ENCODE results near the gene SLIT3.

SLIT3 gene

GRCh38 chr5:169295306-169295705 is 5.6 kb downstream of the SLIT3 start:
- TF ChIP-seq CTCF (IDR thresholded peaks at IDR 0.05; ENCODE audit: borderline replicate concordance, extremely low read depth, low read length, poor library complexity, severe bottlenecking) (no peak), EZH2 (IDR thresholded peaks at IDR 0.05; ENCODE audit: borderline replicate concordance, low read depth, low read length, severe bottlenecking) (no peak)
- no peaks in the 10 kb centered on the region for H3K9me3 ChIP-seq (ENCODE audit: insufficient read depth, low read length, severe bottlenecking)
- no peak for ATAC-seq (ENCODE audit: insufficient read depth, low read depth)

DNA sequence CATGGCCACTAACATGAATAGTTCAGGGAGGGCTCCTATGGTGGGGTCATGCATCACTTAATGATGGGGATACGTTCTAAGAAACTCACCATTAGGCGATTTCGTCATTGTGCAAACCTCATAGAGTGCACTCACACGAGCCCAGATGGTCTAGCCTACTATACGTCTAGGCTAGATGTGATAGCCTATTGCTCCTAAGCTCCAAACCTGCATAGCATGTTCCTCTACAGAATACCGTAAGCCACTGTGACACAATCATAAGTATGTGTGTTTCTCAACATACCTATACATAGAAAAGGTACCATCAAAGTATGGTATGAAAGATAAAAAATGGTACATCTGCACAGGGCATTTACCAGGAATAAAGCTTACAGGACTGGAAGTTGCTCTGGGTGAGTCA is 6.3 kb downstream of the SLIT3 start:
- no peak for ATAC-seq (ENCODE audit: insufficient read depth, low read depth)
- Histone ChIP-seq H3K36me3 (ENCODE audit: insufficient read depth, low read length) (no peaks in the 10 kb centered on the region), H3K4me2 (ENCODE audit: insufficient read depth, low read length) (no peak overlapping the region), H3K4me1 (ENCODE audit: insufficient read depth, low read length) (no peaks in the 10 kb centered on the region), H3K9ac (ENCODE audit: low read depth, low read length) (no peak overlapping the region), H2AFZ (ENCODE audit: low read depth, low read length) (no peak overlapping the region), H3K79me2 (ENCODE audit: insufficient read depth, low read length) (no peaks in the 10 kb centered on the region), H4K20me1 (ENCODE audit: insufficient read depth, low read length) (no peaks in the 10 kb centered on the region), H3K27me3 (ENCODE audit: insufficient read depth, low read length, poor library complexity) (peaks cover 3% of the 10 kb centered on the region), H3K9me3 (ENCODE audit: insufficient read depth, low read length, severe bottlenecking) (no peaks in the 10 kb centered on the region), H3K4me3 (ENCODE audit: low read depth in 1 of 2, low read length in 2 of 2) (no peak overlapping the region), H3K27ac (ENCODE audit: low read length) (no peak overlapping the region)
- TF ChIP-seq CTCF (IDR thresholded peaks at IDR 0.05; ENCODE audit: borderline replicate concordance, extremely low read depth, low read length, poor library complexity, severe bottlenecking), result no peak
- no peak for TF ChIP-seq EZH2 (IDR thresholded peaks at IDR 0.05; ENCODE audit: borderline replicate concordance, low read depth, low read length, severe bottlenecking)
- no peak for DNase-seq

More at GRCh38 chr5:169295306-169295705, 5.6 kb downstream of the SLIT3 start:
- H3K36me3 ChIP-seq (ENCODE audit: insufficient read depth, low read length), result no peaks in the 10 kb centered on the region
- no peak overlapping the region for H2AFZ ChIP-seq (ENCODE audit: low read depth, low read length)
- peaks cover 3% of the 10 kb centered on the region for H3K27me3 ChIP-seq (ENCODE audit: insufficient read depth, low read length, poor library complexity)
- no peaks in the 10 kb centered on the region for H3K79me2 ChIP-seq (ENCODE audit: insufficient read depth, low read length)
- H3K27ac ChIP-seq (ENCODE audit: low read length), result no peak overlapping the region
- H3K4me3 ChIP-seq (ENCODE audit: low read depth in 1 of 2, low read length in 2 of 2), result no peak overlapping the region
- DNase-seq, result no peak
- no peak overlapping the region for H3K9ac ChIP-seq (ENCODE audit: low read depth, low read length)
- no peaks in the 10 kb centered on the region for H3K4me1 ChIP-seq (ENCODE audit: insufficient read depth, low read length)
- no peak overlapping the region for H3K4me2 ChIP-seq (ENCODE audit: insufficient read depth, low read length)
- H4K20me1 ChIP-seq (ENCODE audit: insufficient read depth, low read length), result no peaks in the 10 kb centered on the region

DNA sequence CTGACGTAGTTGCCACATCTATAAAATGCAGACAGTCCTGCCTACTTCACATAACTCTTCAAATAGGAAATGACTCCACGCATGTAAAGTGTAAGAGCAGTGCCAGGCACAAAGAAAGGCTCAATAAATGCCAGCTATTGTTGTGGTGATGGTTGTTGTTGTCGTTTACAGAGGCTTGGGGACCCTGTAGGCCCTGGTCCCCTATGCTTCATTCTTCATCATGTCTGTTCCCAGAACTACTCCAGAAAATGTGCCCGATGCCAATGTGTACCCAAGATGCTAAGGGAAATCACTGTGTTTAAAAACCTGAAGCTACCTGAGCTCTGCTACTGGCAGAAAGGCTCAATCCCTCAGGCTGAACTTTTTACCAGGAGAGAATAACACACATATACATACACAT is 9.1 kb downstream of the SLIT3 start:
- no peak for TF ChIP-seq EZH2 (IDR thresholded peaks at IDR 0.05; ENCODE audit: borderline replicate concordance, low read depth, low read length, severe bottlenecking)
- no peak for TF ChIP-seq CTCF (IDR thresholded peaks at IDR 0.05; ENCODE audit: borderline replicate concordance, extremely low read depth, low read length, poor library complexity, severe bottlenecking)
- Histone ChIP-seq H3K27me3 (ENCODE audit: insufficient read depth, low read length, poor library complexity) (peaks cover 3% of the 10 kb centered on the region), H3K79me2 (ENCODE audit: insufficient read depth, low read length) (no peaks in the 10 kb centered on the region), H3K36me3 (ENCODE audit: insufficient read depth, low read length) (no peaks in the 10 kb centered on the region), H3K27ac (ENCODE audit: low read length) (no peak overlapping the region), H3K9ac (ENCODE audit: low read depth, low read length) (no peak overlapping the region), H3K4me2 (ENCODE audit: insufficient read depth, low read length) (no peak overlapping the region), H4K20me1 (ENCODE audit: insufficient read depth, low read length) (no peaks in the 10 kb centered on the region), H3K9me3 (ENCODE audit: insufficient read depth, low read length, severe bottlenecking) (no peaks in the 10 kb centered on the region), H3K4me3 (ENCODE audit: low read depth in 1 of 2, low read length in 2 of 2) (no peak overlapping the region), H2AFZ (ENCODE audit: low read depth, low read length) (no peak overlapping the region), H3K4me1 (ENCODE audit: insufficient read depth, low read length) (no peaks in the 10 kb centered on the region)
- ATAC-seq (ENCODE audit: insufficient read depth, low read depth), result no peak
- no peak for DNase-seq

- H3K27me3 ChIP-seq (ENCODE audit: insufficient read depth, low read length, poor library complexity), result peaks cover 3% of the 10 kb centered on the region
- H3K4me1 ChIP-seq (ENCODE audit: insufficient read depth, low read length), result no peaks in the 10 kb centered on the region
- no peak overlapping the region for H3K4me2 ChIP-seq (ENCODE audit: insufficient read depth, low read length)
- no peak overlapping the region for H3K27ac ChIP-seq (ENCODE audit: low read length)
- ATAC-seq (ENCODE audit: insufficient read depth, low read depth) (no peak), DNase-seq (no peak)
- no peak overlapping the region for H3K4me3 ChIP-seq (ENCODE audit: low read depth in 1 of 2, low read length in 2 of 2)
- TF ChIP-seq EZH2 (IDR thresholded peaks at IDR 0.05; ENCODE audit: borderline replicate concordance, low read depth, low read length, severe bottlenecking), result no peak
- no peak for TF ChIP-seq CTCF (IDR thresholded peaks at IDR 0.05; ENCODE audit: borderline replicate concordance, extremely low read depth, low read length, poor library complexity, severe bottlenecking)
- H3K9ac ChIP-seq (ENCODE audit: low read depth, low read length), result no peak overlapping the region
- no peak overlapping the region for H2AFZ ChIP-seq (ENCODE audit: low read depth, low read length)
- no peaks in the 10 kb centered on the region for H3K79me2 ChIP-seq (ENCODE audit: insufficient read depth, low read length)
- no peaks in the 10 kb centered on the region for H3K9me3 ChIP-seq (ENCODE audit: insufficient read depth, low read length, severe bottlenecking)
- no peaks in the 10 kb centered on the region for H3K36me3 ChIP-seq (ENCODE audit: insufficient read depth, low read length)
- H4K20me1 ChIP-seq (ENCODE audit: insufficient read depth, low read length), result no peaks in the 10 kb centered on the region
Observed at GRCh38 chr5:169290895-169291294, 10.0 kb downstream of the SLIT3 start.

All from DND-41 (cell line).